ENCODE data around the gene MRPL24.

MRPL24 gene

DNA sequence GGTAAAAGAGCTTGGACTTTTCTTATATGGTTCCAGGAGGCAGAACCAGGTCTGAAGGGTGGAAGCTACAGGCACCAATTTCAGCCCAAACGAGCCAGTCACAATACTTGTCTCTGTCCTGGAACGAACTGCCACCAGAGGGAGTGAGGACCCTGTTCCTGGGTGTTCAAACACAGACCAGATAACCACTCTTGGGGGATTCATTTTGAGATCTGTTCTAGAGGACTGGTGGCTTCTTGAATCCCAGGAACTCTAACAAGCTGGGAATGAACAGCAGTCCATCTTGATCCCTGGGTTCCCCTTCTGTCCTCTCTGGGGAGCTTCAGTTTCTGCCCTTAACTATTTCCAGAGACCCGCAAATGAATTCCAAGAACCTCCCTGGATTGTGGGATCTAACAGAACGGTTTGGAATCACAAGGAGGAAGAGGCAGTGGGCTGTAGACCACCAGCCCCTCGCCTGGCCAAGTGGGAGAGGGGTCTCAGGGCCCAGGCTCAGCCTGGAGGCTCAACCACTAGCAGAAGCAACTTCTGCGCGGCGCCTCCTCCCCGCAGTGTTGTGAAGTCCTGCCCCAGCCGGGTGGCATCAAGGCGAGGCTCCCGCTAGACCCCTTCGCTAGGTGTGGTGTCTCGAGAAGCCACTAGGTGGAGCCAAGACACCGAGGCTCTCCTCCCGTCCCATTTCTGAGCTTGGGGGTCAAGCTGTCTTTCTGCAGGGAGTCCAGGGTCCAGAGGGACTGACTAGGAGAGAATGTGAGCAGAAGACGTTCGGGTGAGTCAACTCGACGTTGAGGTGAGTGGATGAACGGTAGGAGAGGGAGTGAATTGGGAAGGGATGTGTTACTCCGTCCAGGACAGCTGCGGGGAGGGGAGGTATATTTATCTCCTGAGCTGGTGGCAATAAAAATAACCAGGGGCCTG lies 51.6 kb downstream of the MRPL24 start:
- peak overlapping the region; percentile 61 for H3K4me3 ChIP-seq (ENCODE audit: low read length)

More for the DNA sequence above, 51.6 kb downstream of the MRPL24 start:
- H3K36me3 ChIP-seq (replicated peaks; ENCODE audit: low read depth, low read length) = no peaks in the 10 kb centered on the region
- H3K27me3 ChIP-seq (ENCODE audit: low read depth, low read length) = peaks cover 64% of the 10 kb centered on the region
- H3K4me1 ChIP-seq (ENCODE audit: low read length) = peaks cover 17% of the 10 kb centered on the region
- no peak for TF ChIP-seq EZH2phosphoT487 (IDR thresholded peaks at IDR 0.05; ENCODE audit: low read depth)
- TF ChIP-seq, protein P1, sequence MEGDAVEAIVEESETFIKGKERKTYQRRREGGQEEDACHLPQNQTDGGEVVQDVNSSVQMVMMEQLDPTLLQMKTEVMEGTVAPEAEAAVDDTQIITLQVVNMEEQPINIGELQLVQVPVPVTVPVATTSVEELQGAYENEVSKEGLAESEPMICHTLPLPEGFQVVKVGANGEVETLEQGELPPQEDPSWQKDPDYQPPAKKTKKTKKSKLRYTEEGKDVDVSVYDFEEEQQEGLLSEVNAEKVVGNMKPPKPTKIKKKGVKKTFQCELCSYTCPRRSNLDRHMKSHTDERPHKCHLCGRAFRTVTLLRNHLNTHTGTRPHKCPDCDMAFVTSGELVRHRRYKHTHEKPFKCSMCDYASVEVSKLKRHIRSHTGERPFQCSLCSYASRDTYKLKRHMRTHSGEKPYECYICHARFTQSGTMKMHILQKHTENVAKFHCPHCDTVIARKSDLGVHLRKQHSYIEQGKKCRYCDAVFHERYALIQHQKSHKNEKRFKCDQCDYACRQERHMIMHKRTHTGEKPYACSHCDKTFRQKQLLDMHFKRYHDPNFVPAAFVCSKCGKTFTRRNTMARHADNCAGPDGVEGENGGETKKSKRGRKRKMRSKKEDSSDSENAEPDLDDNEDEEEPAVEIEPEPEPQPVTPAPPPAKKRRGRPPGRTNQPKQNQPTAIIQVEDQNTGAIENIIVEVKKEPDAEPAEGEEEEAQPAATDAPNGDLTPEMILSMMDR (IDR thresholded peaks at IDR 0.05; ENCODE audit: low read depth, low read length) = peak; percentile 92
- no peaks in the 10 kb centered on the region for H3K9me3 ChIP-seq (ENCODE audit: insufficient read depth, low read length)
- H3K27ac ChIP-seq (ENCODE audit: low read length) = no peak overlapping the region
- no peaks in the 10 kb centered on the region for H3K79me2 ChIP-seq (ENCODE audit: low read length)
- H3K4me2 ChIP-seq (ENCODE audit: low read length) = peak overlapping the region; percentile 86
- H2AFZ ChIP-seq (ENCODE audit: low read depth, low read length) = peak overlapping the region; percentile 74
- no peaks in the 10 kb centered on the region for H4K20me1 ChIP-seq (ENCODE audit: insufficient read depth, low read length)
- peak overlapping the region; percentile 32; the same call in 1 of the 2 replicates for H3K9ac ChIP-seq (ENCODE audit: low read length)
